Ecto neural progenitor cell (in vitro differentiated cells): Measurements from ENCODE around the gene COL23A1.

Experiments used
- DNase-seq: peaks from one replicate; pipeline ENCODE4 v3.0.0-alpha.2; 2018; ENCODE audit warnings: low spot score

The COL23A1 gene

GRCh38 chr5:178392931-178393394, 197.2 kb downstream of the COL23A1 start:
- DNase-seq, result no peak

- no peak for DNase-seq
Observed at GRCh38 chr5:178392386-178392785, 197.8 kb downstream of the COL23A1 start.

- DNase-seq, result no peak
Observed at GRCh38 chr5:178391480-178391879, 198.7 kb downstream of the COL23A1 start.

- no peak for DNase-seq
Observed at GRCh38 chr5:178389796-178390195, 200.4 kb downstream of the COL23A1 start.

DNA sequence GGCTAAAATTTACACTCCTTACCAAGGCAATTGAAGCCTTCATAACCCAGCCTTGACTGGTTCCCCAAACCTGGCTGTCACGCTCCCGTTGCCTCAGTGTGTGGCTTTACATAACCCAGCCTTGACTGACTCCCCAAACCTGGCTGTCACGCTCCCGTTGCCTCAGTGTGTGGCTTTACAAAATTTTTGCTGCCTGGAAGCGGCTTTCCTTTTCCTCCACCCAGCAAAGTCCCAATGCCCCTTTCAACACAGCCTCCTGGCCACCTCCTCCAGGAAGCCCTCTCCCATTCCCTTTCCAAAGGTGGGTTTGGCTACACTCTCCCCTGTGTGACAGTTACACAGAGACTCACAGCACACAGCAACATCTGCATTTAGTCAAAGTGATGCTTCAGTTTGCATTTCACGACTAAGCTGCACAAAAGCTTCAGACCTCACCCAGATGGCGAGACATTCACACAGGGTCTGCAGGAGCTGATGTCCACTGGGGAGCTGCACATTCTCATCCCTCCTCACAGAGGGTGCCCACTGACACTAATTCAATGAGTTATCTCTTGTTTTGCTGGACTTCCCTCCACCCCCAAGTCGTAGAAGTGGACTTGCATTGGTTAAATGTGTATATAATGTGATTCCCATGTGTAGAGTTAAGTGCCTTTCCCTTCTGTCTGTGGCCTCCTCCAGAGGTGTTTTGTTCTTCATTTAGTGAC, 201.0 kb downstream of the COL23A1 start:
- no peak for DNase-seq

DNA sequence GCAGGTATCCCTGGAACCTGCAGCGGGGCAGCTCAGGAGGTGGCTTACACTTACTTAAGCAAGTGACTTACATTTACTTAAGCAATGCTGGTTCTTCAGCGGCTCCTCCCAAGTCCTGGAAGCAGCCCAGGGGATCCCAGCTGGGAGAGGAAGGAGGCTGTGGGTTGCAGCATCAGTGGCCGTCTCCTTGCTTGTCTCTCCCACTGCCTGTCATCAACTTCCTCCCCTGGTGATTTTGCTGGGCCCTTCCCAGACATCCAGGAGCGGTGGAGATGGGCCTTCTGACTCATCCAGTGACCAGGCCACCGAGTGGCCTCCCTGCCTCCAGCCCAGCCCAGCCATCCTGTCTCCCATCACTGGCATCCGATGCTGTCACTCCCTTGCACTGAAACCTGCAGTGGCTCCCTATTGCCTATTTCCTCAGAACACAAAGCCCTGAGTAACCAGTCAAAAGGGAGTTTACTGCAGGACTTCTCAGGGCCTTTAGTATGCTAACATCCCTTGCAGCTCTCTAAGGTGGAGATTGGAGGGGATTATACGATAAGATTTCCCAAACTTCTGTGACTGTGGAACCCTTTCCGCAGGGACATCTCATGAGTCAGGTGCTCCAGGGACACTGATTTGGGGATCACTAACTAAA, 201.7 kb downstream of the COL23A1 start:
- DNase-seq, result no peak

DNA sequence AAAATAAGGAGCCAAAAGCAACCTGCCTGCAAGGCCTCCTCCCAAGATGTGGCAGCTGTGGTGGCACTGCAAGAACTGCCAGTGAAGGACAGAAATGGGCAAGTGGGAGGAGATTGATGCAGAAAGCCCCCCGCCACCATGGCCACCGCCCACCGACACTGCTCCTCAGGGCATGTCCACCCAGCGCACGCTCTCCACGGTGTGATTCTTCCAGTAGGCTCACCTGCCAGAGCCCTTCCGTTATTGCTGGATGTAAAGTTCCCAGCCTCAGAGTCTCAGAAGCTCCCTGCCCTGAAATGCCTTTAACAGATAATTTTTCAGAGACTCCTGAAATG, 202.4 kb downstream of the COL23A1 start:
- no peak for DNase-seq

DNA sequence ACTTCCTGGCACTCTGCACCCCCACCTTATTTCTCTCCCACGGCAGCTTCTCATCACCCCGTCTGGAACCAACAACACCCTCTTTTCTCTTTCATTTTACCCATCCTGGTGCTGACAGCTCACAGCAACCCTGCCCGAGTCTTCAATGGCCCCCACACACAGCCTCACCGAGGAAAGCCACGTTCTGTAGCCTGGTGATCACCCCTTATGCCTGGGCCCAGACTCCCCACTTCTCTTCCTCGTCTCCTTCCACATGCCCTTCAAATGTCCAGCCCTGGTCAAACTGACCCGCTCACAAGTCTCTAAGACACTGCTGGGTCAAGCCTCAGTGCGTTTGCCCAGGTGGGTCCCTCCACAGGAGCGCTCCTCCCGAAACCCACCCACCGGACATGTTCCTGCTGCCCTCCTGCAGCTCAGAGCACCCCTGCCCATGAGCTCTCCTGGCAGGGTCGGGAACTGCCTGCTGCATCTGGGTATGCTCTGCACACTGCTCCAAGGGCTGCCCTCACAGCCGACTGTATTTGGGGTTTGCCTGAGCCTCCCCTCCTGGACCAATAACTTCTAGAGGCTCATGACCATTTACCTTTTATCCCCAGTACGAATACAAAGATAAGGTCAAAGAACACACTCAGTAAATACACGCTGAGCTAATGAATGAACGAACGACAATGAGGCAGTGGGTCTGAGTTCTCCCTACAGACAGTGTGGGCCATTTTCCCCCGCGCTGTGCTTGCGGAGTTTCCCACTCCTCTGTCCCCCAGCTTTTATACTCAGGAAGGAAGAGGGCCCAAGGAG, 202.9 kb downstream of the COL23A1 start:
- DNase-seq, result no peak

- DNase-seq, result no peak
Observed at GRCh38 chr5:178386336-178386931, 203.8 kb downstream of the COL23A1 start.

DNA sequence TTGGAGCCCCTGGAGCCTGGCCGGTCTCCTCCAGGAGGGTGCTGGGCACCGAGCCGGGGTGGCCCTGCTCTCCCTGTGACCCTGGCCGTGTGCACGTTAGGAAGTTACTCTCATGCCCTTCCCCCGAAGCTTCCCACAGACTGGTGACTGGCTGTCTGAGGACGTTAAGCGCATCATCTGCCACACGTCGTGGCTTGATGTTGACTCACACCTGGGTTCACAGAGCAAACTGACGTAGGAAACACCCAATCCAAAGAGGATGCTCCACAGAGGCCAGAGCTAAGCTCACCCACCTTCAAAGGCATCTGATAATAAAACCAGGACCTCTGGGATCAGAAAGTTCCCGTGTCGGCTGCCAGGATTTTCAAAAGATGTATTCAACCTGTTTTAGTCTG, 204.7 kb downstream of the COL23A1 start:
- no peak for DNase-seq

- no peak for DNase-seq
Observed at GRCh38 chr5:178384816-178385495, 205.2 kb downstream of the COL23A1 start.

DNA sequence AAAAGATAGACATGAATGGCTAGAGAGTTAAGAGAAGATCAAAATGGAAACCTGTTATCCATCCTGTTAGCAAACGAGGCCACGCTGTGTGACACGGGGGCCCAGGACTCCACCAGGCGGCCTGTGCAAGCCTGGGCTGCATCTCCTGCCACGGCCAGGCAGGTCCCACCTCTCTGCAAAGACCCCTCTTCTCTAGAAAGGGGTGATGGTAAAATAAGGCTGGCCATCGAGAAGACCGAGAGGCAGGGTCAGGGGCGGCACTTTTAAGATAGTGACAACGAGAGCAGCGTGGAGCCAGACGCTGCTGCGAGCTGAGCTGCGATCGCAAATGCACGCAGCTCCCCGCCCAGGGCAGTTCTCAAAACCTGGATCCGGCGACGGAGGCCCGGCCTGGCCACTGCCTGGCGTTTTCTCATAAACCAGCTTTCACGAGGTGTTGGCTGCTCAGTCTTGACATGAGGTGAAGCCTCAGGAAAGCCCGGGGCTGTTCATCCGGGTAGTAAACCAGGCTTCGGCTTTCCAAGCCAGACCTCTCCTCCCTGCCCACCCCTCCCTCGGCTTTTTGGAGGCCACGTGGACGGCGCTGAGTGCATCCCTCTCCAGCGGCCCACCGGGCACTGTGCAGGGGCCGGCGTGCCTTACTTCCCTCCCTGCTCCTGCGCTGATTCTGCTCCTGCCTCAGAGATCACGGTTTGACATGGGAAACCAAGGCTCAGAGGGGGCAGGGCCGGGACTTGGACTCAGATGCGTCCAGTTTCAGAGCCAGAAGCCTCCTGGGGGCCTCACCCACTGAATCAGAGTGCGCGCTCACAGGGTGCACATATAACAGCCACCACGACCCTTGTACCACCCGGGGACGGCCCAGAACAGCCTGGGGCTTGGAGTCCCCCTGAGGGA, 206.0 kb downstream of the COL23A1 start:
- DNase-seq, result no peak

DNA sequence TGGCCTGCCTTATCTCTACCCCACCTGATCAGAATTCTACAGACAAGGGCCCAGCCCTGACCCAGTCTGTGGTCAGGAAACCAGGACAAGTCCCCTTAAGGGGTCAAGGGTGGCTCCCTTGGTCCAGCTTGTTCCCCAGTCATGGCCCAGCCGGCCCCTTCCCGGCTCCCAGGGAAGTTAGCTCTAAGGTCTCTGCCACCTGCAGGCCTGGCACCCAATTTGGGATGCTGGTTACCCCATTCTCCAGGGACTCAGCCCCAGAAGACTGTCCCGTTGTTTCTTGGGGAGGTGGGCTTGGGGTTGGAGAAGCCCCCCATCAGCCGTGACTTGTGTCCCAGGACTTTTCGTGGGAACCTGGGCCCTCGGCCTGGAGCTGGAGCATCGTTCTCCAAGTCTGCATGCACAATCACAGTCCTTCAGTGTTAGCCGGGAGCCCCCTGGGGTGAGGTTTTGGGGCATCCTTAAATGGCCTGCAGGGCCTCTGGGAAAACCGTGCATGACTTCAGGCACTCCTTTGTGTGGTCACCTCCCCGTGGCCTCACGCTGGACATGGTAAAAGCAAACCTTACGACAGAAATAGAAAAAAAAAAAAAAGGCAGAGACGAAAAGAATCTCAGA, 206.8 kb downstream of the COL23A1 start:
- no peak for DNase-seq

GRCh38 chr5:178382754-178383164, 207.4 kb downstream of the COL23A1 start:
- no peak for DNase-seq

DNA sequence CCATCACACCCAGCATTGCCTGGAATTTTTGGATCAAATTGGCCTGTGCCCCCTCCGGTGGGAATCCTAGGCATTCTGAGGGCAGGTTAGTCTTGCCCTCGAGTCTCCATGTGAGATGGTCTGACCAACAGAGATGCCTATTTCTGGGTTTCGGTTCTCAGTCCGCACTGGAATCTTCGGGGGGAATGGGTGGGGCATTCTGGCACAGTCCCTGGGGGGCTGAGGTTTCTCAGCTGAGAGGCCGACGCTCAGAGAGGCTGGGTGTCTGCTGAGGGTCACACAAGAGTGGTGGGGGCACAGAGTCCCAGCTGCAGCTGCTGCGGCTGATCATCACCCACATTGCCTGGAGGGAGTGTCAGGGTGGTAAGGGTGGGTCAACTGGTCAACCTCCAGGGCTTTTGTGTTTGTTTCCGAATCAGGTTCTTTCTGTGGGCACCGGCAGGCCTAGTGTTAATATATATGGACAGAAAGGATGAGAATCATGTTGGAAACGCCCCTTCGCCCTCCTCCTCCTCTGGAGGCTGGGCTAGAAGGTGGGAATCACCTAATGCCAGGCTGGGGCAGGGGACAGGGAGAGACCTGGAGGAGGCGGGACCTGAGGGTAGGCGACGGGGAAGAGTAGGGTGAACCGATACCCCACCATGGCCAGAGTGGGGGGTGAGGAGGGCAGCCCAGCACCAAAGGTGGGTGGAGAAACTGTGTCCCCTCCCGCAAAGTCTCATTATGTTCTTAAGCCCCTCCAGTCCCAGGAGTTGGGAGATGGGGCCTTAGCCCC, 208.1 kb downstream of the COL23A1 start:
- DNase-seq, result no peak

- no peak for DNase-seq
Observed at GRCh38 chr5:178381206-178381605, 209.0 kb downstream of the COL23A1 start.

GRCh38 chr5:178380541-178381074, 209.6 kb downstream of the COL23A1 start:
- DNase-seq, result no peak

GRCh38 chr5:178380086-178380485, 210.1 kb downstream of the COL23A1 start:
- DNase-seq, result no peak
